Measurements from ENCODE around the gene ITGB2.
A peak's percentile ranks its signal among the peaks of the same experiment; 100 is the strongest.

ITGB2 gene

GRCh38 chr21:44965251-44966022 lies 44.7 kb upstream of the ITGB2 start:
- TF ChIP-seq CTCF (conservative IDR thresholded peaks at IDR 0.05; ENCODE audit: low read depth, low read length), result no peak
- DNase-seq (ENCODE audit: low read depth), result no peak
- no peak overlapping the region for H3K4me3 ChIP-seq (ENCODE audit: low read length)

- DNase-seq (ENCODE audit: low read depth), result no peak
- H3K4me3 ChIP-seq (ENCODE audit: low read length), result no peak overlapping the region
- TF ChIP-seq CTCF (conservative IDR thresholded peaks at IDR 0.05; ENCODE audit: low read depth, low read length), result no peak
Measured at GRCh38 chr21:44964381-44964780, 43.7 kb upstream of the ITGB2 start.

GRCh38 chr21:44962403-44962966 lies 41.8 kb upstream of the ITGB2 start:
- no peak overlapping the region for H3K4me3 ChIP-seq (ENCODE audit: low read length)
- peak; percentile 93 for DNase-seq (ENCODE audit: low read depth)
- TF ChIP-seq CTCF (conservative IDR thresholded peaks at IDR 0.05; ENCODE audit: low read depth, low read length), result no peak

DNA sequence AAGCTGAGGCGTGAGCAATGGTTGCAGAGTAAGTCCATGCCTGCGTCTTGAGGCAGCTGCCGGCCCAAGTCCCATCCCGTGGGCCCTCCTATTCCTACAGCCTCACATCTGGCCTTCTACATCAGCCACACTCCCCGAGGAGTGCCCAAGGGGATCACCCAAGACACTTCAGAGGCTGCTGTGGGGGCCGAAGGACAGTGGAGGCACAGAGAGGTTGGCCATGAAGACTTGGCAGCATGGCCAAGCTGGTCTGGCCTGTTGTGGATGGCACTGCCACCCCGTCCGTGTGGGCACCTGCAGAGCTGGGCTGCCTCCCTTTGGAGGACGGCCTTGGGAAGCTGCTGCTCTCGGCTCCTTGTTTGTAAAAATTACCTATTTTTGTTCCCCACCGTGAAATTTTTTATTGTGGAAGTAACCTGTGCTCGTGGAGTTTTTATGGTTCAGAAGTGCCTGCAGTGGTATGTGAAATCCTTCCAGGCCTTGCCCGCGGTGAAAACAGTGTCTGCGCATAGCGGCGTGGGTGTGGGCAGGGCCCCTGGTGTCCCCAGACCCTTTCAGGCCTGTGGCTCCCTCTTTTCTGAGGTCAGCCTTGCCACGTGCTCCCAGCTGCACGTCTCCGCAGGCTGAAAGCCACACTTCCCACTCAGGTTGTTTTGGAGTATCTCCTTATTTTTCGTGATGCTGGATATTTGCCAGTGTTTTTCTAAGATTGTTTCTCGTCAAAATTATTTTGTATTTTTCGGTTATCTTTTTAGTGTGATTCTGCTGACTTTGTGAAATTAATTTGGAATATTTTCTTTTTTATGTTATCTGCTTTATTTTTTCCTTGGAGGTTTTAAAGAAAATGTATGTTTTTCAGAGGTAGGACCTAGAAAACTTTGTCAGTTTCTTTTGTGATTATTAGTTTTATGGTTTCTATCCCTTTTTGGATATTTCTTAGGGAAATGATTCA lies 39.7 kb upstream of the ITGB2 start:
- no peak overlapping the region for H3K4me3 ChIP-seq (ENCODE audit: low read length)
- no peak for DNase-seq (ENCODE audit: low read depth)
- no peak for TF ChIP-seq CTCF (conservative IDR thresholded peaks at IDR 0.05; ENCODE audit: low read depth, low read length)

- DNase-seq (ENCODE audit: low read depth), result no peak
- H3K4me3 ChIP-seq (ENCODE audit: low read length), result no peak overlapping the region
- no peak for TF ChIP-seq CTCF (conservative IDR thresholded peaks at IDR 0.05; ENCODE audit: low read depth, low read length)
Measured at GRCh38 chr21:44959376-44960091, 38.8 kb upstream of the ITGB2 start.

GRCh38 chr21:44958471-44959191 lies 37.9 kb upstream of the ITGB2 start:
- H3K4me3 ChIP-seq (ENCODE audit: low read length), result no peak overlapping the region
- DNase-seq (ENCODE audit: low read depth), result peak; percentile 82
- no peak for TF ChIP-seq CTCF (conservative IDR thresholded peaks at IDR 0.05; ENCODE audit: low read depth, low read length)
